Chondrocyte (in vitro differentiated cells): ENCODE data around the gene CST7. TPM values are rescaled to one million over a fixed set of nuclear protein-coding genes. Genes with fewer than 3 reads are reported as not detected.

Source experiments
- DNase-seq: peaks from one replicate; pipeline ENCODE4 v3.0.0; 2021; ENCODE audit warnings: mixed read lengths, low spot score
- H3K27ac Mint-ChIP-seq: one replicate; pipeline ENCODE4 v1.8.0; 2021; ENCODE audit warnings: mild to moderate bottlenecking, moderate library complexity, mixed read lengths; ENCODE audit not compliant: unreplicated experiment
- H3K27me3 Mint-ChIP-seq: 2 replicates; pipeline ENCODE4 v1.8.0; 2021; ENCODE audit warnings: low read depth, mixed read lengths
- H3K36me3 Mint-ChIP-seq: 2 replicates; pipeline ENCODE4 v1.8.0; 2021; ENCODE audit warnings: low read depth, mixed read lengths
- H3K4me1 Mint-ChIP-seq: 2 replicates; pipeline ENCODE4 v1.8.0; 2021; ENCODE audit warnings: low read depth, mild to moderate bottlenecking, mixed read lengths
- H3K4me3 Mint-ChIP-seq: one replicate; pipeline ENCODE4 v1.8.0; 2021; ENCODE audit warnings: mild to moderate bottlenecking, moderate library complexity, mixed read lengths; ENCODE audit not compliant: unreplicated experiment
- H3K9me3 Mint-ChIP-seq: 2 replicates; pipeline ENCODE4 v1.8.0; 2021; ENCODE audit warnings: low read depth, mixed read lengths
- total RNA-seq: library from RNA; stranded (reverse); gene quantifications from 3 replicates; pipeline ENCODE4 v1.2.1, GENCODE V29; 2021
- TF ChIP-seq, protein P1 (sequence below): fragments of 200-600 bp; sonication (generic); IDR thresholded peaks from 2 replicates; pipeline ENCODE4 v1.5.0; 2021; ENCODE audit warnings: antibody characterized with exemption, mild to moderate bottlenecking, moderate library complexity

CST7 gene
- total RNA-seq, 1 donor from 2014 or later: not detected

DNA sequence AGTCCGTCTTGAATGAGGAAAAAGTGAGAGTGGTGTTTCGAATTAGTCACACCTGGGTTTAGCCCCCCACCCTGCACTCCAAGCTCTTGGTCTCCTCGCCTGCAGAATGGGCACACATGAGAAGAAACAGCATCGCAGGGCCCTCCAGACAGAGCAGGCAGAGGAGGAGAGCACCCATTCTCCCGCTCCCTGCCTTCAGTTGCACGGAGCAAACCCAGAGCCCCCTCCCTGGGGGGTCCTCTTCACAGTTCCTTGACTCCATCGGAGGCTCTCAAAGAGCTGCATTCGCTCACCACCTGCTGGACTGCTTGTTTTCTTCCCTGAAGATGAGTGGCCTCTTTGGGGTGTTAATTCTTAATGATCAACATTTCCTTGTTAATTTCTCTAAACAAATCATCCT is 5.1 kb downstream of the CST7 start:
- Mint-ChIP-seq H3K4me3 (no peak overlapping the region), H3K4me1 (no peaks in the 10 kb centered on the region), H3K27ac (no peak overlapping the region), H3K36me3 (no peaks in the 10 kb centered on the region), H3K27me3 (no peaks in the 10 kb centered on the region), H3K9me3 (no peaks in the 10 kb centered on the region)
- TF ChIP-seq, protein P1, sequence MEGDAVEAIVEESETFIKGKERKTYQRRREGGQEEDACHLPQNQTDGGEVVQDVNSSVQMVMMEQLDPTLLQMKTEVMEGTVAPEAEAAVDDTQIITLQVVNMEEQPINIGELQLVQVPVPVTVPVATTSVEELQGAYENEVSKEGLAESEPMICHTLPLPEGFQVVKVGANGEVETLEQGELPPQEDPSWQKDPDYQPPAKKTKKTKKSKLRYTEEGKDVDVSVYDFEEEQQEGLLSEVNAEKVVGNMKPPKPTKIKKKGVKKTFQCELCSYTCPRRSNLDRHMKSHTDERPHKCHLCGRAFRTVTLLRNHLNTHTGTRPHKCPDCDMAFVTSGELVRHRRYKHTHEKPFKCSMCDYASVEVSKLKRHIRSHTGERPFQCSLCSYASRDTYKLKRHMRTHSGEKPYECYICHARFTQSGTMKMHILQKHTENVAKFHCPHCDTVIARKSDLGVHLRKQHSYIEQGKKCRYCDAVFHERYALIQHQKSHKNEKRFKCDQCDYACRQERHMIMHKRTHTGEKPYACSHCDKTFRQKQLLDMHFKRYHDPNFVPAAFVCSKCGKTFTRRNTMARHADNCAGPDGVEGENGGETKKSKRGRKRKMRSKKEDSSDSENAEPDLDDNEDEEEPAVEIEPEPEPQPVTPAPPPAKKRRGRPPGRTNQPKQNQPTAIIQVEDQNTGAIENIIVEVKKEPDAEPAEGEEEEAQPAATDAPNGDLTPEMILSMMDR: no peak
- DNase-seq: peak; percentile 50

DNA sequence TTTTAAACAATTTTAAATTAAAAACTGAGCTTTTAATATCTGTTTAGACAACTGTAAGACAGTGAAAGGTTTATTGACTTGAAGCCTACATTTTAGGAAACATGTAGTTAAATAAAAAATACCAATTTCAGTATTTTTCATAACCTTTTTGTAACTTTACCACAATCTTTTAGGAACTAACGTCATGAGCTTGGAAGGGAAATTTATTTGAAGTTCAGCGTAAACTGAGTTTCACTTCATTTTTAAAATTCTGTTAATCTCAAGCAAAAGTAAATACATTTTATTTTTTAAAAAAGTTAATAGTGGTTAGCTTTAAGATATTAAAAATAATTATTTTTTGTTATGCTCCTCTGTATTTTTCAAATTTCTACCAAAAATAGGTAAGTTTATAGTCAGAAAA is 5.5 kb downstream of the CST7 start:
- TF ChIP-seq, protein P1: no peak
- no peaks in the 10 kb centered on the region for H3K36me3 Mint-ChIP-seq
- DNase-seq: no peak
- H3K27ac Mint-ChIP-seq: no peak overlapping the region
- H3K4me3 Mint-ChIP-seq: no peak overlapping the region
- no peaks in the 10 kb centered on the region for H3K4me1 Mint-ChIP-seq
- no peaks in the 10 kb centered on the region for H3K27me3 Mint-ChIP-seq
- no peaks in the 10 kb centered on the region for H3K9me3 Mint-ChIP-seq

DNA sequence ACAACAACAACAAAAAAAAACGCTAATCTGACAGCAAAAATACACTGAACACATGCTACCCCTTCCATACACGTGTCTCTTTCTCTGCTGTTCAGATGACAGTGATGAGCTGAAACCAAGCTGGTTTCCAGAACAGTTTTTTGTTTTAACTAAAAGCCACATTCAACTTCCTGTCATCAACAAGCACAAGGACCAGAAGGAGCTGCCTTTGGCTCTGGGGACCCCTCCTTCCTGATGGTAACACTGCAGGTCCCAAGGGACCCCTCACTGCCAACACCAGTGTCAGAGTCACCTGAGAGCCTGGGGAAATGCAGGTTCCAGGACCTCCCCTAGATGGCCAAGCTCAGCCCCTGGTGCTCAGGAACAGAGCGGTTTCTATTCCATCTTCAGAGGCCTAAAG is 6.0 kb downstream of the CST7 start:
- Mint-ChIP-seq H3K9me3 (no peaks in the 10 kb centered on the region), H3K27ac (no peak overlapping the region)

DNA sequence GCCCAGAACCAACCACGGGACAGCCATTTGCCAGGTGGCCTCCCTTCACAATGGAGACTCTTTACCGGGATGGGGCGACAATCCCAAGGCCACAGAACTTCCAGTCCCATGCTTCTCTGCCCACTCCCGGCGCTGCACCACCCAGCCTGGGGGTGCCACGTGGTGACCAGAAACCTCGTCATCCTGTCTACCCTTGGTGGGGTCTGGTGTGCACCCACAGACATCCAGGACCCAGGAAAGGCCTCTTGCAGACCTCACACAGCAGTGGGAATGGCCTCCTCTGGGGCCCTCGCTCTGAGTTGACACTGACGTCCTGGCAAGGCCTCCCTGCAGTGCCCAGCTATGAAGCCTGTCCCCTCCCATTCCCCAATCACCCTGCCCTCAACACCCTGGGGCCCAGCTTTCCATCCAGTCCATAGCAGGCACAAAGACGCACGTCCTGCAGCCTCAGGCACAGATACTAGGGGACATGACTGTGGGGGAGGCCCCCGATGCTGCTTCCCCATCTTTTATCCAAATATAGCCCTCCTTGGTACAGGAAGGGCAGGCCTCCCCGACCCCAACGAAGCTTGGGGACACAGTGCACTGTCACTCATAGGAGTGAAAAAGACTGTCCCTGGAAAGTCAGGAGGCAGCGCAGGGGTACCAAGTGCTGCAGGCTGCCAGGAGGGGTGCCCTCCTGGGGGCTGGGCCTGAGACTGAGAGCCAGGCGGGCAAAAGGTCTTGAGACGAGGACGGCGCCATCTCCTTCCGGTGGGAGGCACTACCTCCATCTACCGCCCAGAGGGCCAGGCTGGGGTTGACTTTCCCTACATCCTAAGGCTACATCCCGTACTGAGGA is 7.2 kb downstream of the CST7 start:
- peak; percentile 74 for DNase-seq

More for the DNA sequence above, 6.0 kb downstream of the CST7 start:
- no peak overlapping the region for H3K4me3 Mint-ChIP-seq
- H3K4me1 Mint-ChIP-seq: no peaks in the 10 kb centered on the region
- DNase-seq: peak; percentile 27
- H3K27me3 Mint-ChIP-seq: no peaks in the 10 kb centered on the region
- peaks cover 2% of the 10 kb centered on the region for H3K36me3 Mint-ChIP-seq
- TF ChIP-seq, protein P1: no peak

DNA sequence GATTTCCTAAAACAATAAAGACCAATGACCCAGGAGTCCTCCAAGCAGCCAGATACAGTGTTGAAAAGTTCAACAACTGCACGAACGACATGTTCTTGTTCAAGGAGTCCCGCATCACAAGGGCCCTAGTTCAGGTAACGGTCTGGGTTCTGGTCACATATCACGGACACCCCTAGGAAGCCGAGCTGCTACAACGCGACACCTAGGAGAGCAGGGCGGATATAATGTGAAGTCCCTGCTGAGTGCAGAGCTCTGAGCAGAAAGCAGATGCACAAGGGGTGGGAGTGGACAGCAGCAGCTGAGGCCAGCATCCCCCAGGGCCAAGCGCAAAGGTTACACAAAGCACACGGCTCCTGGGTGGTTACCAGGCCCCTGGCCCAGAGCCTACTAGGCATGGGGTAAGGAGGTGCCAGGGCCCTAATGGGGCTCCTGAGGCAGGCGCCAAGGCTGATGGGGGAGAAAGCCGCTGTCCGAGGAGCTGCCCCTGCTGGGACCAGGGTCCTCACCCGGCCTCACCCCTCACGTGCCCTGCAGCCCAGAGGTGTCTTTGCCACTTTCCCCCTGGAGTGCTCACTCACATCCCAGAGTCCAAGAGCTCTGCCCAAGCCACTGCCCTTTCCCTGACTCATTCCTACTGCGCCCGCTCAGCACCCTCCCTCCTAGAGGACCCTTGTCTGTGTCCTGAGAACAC is 8.4 kb downstream of the CST7 start:
- Mint-ChIP-seq H3K4me3 (no peak overlapping the region), H3K9me3 (no peaks in the 10 kb centered on the region), H3K27me3 (no peaks in the 10 kb centered on the region), H3K36me3 (peaks cover 9% of the 10 kb centered on the region), H3K27ac (no peak overlapping the region), H3K4me1 (no peaks in the 10 kb centered on the region)
- TF ChIP-seq, protein P1: no peak
- peak; percentile 67 for DNase-seq

More for the DNA sequence above, 7.2 kb downstream of the CST7 start:
- Mint-ChIP-seq H3K4me1 (no peaks in the 10 kb centered on the region), H3K4me3 (no peak overlapping the region), H3K36me3 (peaks cover 3% of the 10 kb centered on the region), H3K27ac (no peak overlapping the region), H3K9me3 (no peaks in the 10 kb centered on the region), H3K27me3 (no peaks in the 10 kb centered on the region)
- TF ChIP-seq, protein P1: no peak
